NCI-H226 (cell line): Measurements from ENCODE around the gene FXYD1.

ENCODE experiments used
- DNase-seq: peaks from one replicate; pipeline ENCODE4 v3.0.0-alpha.2; 2015

The FXYD1 gene

DNA sequence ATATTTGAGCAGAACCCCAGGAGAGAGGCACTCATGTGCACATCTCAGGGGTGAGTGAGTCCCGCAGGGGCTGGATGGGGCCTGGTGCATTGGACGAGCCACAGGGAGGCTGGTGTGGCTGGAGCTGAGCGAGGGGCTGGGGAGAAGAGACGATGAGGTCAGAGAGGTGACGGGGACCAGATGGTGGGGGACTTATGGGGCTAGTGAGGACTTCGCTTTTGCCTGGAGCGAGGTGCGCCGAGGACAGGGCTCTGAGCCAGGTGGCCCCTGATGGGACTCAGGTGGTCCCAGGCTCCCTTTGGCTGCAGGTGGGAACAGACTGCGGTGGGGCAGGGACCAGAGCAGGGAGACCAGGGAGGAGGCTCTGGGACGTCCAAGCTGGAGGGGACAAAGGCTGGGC lies 29.9 kb upstream of the FXYD1 start:
- no peak for DNase-seq

DNA sequence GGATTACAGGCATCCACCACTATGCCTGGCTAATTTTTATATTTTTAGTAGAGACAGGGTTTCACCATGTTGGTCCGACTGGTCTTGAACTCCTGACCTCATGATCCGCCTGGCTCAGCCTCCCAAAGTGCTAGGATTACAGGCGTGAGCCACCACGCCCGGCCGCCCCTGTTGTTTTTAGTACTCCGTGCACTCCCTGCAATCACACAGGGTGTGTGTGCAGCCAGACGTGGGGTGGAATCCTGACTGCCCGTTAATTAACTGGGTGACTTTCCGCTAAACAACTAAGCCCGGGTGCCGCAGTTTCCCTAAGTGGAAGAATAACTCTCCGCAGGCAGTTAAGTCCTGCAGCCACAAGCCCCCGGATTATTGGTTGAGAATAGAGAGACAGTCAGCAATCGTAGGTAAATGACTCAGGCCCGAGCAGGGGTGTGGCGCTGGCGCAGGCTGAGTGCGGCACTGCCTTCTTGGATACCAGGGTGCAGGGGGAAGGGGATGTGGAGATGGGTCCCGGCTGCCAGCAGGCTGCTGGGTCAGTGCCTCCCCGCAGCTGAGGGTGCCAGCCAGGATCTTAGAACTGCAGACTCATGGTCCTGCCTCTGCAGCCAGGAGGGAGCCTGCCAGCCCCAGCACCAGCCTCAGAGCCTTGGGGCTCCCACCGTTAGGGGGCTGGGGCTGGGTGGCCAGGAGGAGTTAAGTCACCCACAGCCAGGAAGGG lies 29.1 kb upstream of the FXYD1 start:
- peak; percentile 11 for DNase-seq

DNA sequence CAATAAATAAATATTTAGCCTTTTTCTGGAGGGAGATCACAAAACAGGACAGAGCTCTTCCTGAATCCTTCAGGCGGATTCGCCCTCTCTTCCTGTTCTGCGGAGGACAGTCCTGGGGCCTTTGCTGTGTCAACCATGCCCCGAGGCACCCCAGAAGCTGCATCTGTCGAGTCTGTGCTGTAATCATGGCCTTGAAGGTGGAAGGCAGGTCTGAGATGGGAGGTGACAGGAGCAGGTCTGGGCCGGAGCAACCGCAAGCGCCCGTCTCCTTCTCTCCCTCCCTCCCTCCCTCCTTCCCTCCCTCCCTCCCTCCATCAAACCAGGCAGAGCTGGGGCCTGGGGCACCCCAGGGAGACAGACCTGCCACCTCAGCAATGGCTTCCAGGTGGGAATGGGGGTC lies 27.6 kb upstream of the FXYD1 start:
- DNase-seq = no peak

DNA sequence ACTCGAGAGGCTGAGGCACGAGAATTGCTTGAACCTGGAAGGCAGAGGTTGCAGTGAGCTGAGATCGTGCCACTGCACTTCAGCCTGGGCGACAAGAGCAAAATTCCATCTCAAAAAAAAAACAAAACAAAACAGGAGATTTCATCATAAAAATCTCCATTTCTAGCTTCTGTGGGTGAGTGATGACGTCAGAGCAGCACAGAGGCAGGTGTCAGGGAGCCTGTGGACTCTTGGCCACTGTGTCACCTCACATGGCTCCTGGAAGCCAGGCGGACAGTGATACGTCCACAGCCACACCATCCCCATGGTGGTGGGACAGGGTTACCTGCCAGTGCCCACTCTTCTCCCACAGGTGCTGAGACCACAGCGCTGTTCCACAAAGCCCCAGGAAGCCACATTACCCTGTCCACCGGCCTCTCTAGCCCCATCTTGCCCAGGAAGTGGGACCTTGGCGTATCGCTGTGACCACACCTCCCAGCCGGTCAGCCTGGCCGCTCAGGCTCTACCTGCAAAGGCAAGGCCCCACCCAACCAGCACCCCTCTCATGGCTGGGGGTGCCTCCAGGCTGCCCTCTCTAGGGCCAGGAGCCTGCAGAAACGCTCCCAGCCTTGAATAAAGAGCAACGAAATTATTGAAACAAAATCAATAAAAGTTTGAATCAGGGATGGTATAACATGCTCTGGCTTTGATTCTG lies 25.5 kb upstream of the FXYD1 start:
- no peak for DNase-seq

DNA sequence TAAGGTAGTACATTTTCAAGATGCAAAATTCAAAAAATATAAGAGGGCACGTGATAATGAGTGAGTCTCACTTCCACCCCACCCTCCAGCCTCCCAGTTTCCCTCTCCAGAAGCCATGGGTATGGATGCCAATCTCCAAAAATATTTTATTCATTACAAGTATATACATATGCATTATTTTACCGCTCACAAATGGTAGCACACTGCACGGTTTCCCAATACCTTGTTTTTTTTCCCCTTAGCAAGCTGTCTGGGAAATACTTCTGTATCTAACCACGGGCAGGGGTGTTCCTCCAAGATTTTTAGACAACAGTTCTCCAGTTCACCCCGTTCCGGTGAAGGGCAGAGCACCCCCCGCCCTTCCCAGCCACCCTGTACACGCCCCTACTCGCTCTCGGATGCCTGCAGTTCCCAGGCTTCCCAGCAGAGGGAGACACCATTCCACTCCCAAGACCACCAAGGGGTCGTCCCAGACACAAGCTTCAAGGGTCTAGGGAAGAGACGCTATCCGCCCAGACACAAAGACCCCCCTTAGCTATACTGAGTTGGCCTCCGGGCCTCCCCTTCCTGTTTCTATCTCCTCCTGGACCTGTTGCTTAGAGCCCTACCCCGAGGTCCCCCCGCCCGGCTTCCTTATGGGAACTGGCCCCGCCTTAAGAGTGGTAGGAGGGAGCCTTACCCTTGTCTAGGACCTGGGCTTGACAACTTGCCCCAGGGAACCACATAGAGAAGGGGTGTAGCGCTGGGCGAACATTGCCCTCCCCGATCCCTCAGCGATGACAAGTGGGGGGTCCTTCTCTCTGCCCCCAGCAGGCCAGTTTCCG lies 24.1 kb upstream of the FXYD1 start:
- DNase-seq = peak; percentile 22

DNA sequence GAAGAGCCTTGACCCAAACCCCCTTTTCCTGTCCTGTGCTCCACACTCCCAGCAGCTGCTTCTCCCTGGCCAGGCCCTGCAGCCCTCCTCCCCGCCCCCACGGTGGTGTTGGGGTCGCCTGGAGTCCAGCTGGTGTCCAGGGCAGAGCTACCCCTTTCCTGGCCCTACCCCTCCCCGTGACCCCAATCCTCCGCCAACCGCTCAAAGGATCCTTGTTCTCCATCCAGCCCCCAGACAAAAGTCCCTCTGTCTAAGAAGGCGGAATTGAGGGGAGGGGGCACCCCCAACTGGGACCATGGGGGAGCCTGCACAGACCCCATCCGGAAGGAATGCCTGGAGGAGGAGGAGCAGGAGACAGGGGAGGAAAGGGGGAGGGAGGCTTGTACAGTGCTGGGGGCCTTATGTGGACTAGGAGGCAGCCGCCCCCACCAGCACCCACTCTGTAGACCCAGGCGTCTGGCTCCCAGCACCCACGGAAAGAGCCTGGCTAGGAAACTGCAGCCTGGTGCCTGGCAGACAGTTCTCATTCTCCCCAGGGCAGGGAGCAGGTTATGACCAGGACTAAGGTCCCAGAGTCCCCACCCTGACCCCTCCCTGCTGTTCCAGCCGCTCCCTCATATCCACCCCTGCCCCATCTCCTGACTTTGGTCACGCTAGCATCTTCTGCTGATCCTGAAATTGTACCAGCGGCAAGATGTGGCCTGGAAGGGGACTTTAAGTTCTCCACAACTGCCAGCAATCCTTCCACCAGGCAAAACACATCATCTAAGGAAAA lies 23.3 kb upstream of the FXYD1 start, which contains the start of gene FXYD3:
Gene FXYD3, plus strand, starts transcription at position 647 of the 775 bp plus-strand sequence. CDS start 3,554 bp downstream, outside the sequence.
- no peak for DNase-seq

DNA sequence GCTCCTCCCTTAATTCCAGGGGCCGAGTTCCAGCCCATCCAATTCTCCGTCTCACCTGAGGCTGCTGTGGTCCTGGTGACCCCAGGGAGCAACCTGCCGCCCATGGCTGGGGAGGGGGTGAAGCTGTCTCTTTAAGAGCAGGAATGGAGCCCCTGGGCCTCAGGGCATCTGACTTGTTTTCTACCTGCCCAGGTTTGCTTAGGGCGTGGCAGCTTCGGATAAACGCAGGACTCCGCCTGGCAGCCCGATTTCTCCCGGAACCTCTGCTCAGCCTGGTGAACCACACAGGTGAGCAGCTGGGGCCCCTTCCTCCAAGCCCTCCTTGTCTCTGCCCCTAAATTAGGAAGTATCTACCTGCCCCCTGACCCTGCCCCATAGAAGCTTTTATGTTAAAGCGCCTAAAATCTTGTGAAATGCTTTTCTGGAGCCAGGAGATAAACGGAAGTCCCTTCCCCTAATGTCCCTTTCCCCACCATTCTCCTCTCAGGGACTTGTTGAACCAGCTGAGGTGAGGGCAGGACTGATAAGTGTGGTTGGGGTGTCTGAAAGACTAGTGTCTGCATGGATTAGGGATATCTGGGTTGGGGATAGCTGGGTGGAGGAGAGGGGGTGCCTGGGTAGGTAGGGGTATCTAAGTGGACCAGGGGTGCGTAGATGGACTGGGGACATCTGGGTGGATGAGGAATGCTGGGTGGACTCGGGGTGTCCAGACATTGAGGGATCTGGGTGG lies 22.4 kb upstream of the FXYD1 start:
- no peak for DNase-seq

DNA sequence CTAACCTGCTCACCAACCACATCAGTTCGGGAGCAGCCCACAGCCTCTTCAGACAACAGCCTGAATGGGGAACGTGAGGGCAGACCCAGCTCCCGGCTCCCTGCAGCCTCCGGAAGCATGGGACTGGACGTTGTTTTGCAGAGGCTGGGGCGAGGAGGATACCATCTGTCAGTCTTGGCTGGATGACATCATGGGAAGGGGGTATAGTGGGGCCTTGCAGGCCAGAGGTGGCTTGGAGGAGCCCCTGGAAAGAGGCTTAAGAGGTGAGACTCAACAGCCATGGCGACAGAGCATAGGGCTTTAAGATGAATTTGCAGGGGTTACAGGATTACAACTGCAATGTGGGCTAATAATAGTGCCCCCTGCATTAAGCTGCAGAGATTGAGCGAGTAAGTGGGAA lies 21.5 kb upstream of the FXYD1 start:
- no peak for DNase-seq

DNA sequence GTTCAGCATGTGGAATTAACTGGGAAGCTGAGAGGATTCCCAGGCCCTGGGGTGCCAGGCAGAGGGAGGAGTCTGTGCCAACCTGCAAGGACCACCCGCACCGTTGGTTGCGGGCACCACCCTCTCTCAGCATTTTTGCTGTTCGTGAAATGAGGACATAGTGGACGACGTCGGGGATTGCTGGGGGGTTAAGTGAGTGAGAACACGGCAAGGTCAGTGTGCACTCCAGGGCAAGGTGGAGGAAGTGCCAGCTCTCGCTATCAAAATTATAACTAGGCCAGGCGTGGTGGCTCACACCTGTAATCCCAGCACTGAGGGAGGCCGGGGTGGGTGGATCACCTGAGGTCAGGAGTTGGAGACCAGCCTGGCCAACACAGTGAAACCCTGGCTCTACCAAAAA lies 20.8 kb upstream of the FXYD1 start:
- no peak for DNase-seq

DNA sequence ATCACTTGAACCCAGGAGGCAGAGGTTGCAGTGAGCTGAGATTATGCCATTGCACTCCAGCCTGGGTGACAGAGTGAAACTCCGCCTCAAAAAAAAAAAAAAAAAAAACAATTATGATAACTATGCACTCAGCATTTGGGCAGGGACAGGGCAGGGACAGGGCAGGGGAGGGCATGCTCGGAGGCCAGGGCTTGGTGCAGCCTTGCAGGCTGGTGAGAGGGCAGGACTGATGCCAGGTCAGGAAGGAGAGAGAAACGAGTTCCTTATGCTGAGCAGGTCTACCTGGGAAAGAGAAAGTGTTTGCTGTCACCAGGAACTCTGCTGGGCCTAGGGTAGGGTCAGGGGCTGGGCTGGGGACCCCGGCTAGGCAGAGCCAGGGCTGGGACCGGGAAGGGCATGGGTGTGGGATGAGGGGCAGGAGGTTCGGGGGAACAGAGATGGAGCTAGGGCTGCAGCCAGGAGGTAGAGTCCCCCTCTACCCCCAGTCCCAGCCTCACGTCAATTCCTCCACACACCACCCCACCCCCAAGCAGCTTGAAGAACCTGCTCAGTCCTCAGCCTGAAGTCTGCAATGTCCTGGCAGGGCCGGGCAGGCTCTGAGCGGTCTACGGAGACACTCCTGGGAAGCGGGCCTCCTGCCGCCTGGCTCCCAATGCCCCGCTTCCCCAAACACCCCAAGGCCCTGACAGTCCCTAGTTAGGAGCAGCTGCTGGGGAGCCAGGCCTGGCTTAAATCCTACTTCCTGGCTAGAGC lies 20.2 kb upstream of the FXYD1 start:
- DNase-seq = no peak

DNA sequence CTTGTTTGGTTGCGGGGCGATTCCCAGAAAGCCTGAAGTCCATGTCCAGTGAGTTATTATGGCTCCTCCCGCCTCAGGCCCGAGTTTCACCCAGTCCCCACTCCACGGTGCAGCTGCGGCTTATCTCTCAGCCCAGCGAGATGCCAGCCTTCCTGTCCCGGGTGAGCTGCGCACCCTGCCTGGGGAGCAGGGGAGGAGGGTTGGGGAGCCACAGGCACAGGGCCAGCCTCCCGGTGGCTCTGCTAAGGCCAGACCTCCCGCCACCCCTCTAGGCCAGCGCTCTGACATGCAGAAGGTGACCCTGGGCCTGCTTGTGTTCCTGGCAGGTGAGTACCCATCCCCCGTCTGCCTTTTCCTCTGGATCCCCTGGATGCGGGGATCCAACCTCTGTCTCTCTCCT lies 19.5 kb upstream of the FXYD1 start:
- DNase-seq = no peak

DNA sequence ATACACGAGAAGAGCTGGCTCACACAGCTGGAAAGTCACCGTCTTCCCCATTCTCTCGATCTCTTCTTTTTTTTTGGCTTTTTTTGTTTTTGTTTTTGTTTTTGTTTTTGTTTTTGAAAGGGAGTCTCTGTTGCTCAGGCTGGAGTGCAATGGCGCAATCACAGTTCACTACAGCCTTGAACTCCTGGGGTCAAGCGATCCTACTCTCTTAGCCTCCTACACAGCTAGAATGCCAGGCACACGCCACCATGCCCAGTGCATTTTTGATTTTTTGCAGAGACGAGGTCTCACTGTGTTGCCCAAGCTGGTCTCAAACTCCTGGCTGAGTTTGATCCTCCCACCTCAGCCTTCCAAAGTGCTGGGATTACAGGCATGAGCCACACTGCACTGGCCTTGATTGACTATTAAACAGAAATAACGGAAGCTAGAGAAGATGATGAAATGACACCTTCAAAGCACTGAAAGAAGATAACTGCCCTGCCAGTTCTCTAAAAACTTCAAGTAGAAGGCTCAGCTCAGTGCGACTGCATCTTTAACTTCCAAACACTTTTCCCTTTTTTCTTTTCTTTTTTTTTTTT lies 19.0 kb upstream of the FXYD1 start:
- no peak for DNase-seq

DNA sequence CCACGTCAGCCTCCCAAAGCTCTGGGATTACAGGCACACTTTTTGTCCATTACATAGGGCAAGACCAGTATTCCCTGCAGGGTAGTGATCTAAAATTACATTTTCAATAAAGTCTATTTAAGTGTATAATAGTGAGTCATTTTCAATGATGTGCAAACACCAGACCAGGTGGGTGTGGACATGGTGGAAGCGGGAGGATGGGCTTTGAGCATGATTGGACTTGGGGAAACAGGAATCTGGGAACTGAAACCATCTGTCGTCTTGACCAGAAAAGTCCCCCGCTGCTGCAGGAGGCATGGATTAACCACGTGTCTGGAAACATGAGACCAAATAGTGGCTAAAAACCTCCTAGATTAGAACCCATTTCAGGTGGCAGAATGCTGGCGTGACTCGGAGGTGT lies 18.1 kb upstream of the FXYD1 start:
- DNase-seq = no peak

DNA sequence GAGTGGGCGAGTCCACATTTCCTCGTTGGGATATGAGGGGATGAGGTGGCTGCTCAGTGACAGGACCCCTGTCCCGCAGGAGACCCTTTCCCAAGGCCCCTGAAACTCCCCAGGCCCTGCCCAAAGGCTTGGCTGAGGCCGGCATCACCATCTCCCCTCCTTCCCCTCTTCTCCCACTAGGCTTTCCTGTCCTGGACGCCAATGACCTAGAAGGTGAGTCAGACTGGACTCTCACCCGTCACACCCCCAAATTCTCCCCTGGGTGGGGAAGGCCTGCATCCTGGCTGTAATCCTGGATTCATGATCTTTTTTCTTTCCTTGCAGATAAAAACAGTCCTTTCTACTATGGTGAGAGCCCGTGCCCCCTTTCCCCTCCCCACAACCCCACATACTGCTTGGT lies 17.7 kb upstream of the FXYD1 start:
- DNase-seq = peak; percentile 27

DNA sequence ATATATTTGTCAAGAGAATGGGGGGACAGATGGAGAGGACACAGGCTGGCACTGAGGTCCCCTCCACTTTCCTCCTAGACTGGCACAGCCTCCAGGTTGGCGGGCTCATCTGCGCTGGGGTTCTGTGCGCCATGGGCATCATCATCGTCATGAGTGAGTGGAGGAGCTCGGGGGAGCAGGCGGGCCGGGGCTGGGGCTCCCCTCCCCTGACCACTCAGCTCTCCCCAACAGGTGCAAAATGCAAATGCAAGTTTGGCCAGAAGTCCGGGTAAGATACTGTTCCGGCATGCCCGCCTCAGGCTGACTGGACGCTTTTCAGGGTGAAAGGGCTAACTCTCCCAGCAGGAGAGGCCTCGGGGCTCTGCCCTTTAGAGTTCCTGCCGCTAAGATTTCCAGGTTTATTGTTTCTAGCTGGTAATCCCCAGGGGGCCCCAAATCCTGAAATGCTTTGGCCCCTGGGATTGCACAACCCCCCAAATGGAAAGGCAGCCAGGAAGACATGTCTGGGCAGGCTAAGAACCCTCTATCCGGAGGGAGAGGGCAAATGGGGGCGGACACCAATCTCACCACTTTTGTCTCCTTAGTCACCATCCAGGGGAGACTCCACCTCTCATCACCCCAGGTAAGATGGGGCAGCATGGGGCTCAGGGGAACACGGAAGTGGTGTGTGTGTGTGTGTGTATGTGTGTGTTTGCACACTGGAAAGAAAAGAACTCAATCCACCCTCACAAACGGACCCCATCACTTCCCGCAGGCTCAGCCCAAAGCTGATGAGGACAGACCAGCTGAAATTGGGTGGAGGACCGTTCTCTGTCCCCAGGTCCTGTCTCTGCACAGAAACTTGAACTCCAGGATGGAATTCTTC lies 15.7 kb upstream of the FXYD1 start:
- DNase-seq = no peak

DNA sequence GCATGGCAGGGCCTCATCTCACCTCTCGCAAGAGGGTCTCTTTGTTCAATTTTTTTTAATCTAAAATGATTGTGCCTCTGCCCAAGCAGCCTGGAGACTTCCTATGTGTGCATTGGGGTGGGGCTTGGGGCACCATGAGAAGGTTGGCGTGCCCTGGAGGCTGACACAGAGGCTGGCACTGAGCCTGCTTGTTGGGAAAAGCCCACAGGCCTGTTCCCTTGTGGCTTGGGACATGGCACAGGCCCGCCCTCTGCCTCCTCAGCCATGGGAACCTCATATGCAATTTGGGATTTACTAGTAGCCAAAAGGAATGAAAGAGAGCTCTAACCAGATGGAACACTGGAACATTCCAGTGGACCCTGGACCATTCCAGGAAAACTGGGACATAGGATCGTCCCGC lies 15.1 kb upstream of the FXYD1 start:
- DNase-seq = no peak

DNA sequence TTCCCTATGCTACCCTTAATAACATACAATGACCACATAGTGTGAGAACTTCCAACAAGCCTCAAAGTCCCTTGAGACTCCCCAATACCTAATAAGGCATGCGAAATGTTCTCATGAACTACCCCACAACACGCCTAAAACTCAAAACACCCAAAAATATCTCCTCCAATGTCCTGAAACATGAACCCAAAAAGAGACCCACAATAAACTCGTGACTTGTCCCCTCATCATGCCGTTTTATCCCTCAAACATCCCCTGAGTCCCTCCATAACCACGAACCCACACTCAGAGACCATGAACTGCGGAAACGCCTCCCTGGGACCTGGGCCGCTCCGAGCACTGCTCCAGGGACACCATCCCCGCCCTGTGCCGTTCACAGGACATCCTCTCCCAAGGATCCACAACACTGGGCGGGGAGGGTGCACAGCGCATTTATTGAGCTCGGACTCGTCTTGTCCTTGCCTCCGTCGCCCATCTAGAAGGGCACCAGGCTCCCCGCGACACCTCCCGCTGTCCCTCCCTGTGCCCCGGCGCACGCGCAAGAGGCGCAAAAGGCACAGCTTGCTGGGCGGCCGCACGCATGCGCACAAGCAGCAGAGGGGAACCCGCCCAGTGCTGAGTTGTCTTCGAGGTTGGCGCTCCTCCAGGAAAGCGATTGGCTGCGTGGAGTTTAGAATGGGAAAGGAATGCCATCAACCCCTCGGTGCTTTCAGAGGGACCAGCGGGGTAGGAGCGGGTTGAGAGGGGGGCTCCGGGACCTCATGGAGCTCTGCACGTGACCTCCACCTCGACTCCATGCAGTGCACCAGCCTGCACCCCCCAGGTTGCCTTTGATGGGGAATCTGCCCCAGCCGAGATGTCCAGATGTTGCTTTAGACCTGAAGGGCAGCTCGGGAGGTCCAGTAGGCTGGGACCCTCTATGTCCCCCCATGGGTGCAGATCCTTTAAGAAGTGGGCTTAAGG lies 14.2 kb upstream of the FXYD1 start:
- DNase-seq = peak; percentile 82

DNA sequence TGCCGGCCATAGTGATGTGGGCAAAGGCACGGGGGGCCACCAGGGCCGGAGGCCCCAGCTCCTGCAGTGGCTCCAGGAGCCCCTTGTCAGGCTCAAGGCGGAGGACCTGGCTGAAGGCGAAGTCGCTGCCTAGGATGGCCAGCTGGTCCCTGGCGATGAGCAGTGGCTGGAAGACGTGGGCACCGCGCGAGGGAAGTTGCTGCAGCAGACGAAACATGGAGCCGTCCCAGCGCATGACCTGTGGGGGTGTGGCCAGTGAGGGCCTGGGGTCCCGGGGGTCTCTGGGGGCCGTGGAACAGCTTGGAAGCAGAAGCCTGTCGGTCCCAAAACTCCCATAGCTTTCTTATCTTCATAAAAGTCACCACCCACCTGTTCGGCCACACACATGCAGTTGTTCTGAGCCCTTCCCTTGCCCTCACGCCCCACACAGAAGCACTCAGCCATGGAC lies 13.3 kb upstream of the FXYD1 start:
- no peak for DNase-seq
